Inferior parietal cortex (tissue), 1 donor: ENCODE data around the gene PAK4.
"Not testable (repeated sequence)": the region's sequence is repeated elsewhere in the genome, so short reads cannot be mapped to it uniquely, and the experiment has no call there.

Source experiments
- DNase-seq: peaks from one replicate; pipeline ENCODE4 v3.0.0-alpha.2; 2016; ENCODE audit errors: extremely low spot score

PAK4 gene

GRCh38 chr19:39100500-39101166, 25.0 kb upstream of the PAK4 start:
- DNase-seq = no peak

GRCh38 chr19:39103151-39103550, 22.4 kb upstream of the PAK4 start:
- DNase-seq = no peak

- DNase-seq = no peak
Observed at GRCh38 chr19:39104186-39104596, 21.4 kb upstream of the PAK4 start.

- no peak for DNase-seq
Observed at GRCh38 chr19:39106194-39106593, 19.4 kb upstream of the PAK4 start.

GRCh38 chr19:39109641-39110040, 15.9 kb upstream of the PAK4 start:
- no peak for DNase-seq

- DNase-seq = peak; percentile 75
Observed at GRCh38 chr19:39110263-39110967, 15.2 kb upstream of the PAK4 start.

GRCh38 chr19:39111593-39112199, 13.9 kb upstream of the PAK4 start:
- DNase-seq = no peak

- DNase-seq = no peak
Observed at GRCh38 chr19:39112338-39112890, 13.2 kb upstream of the PAK4 start.

GRCh38 chr19:39113199-39113598, 12.4 kb upstream of the PAK4 start:
- no peak for DNase-seq

- DNase-seq = no peak
Observed at GRCh38 chr19:39115105-39115847, 10.3 kb upstream of the PAK4 start.

- DNase-seq = not testable (repeated sequence)
Observed at GRCh38 chr19:39117023-39117422, 8.6 kb upstream of the PAK4 start.

GRCh38 chr19:39119830-39120229, 5.8 kb upstream of the PAK4 start:
- DNase-seq = no peak

GRCh38 chr19:39122934-39123731, 2.5 kb upstream of the PAK4 start:
- no peak for DNase-seq

GRCh38 chr19:39124136-39124764, 1.3 kb upstream of the PAK4 start:
- no peak for DNase-seq

- no peak for DNase-seq
Observed at GRCh38 chr19:39125199-39125553, 410 bp upstream of the PAK4 start.

- DNase-seq = no peak
Observed at GRCh38 chr19:39126312-39127187, 964 bp downstream of the PAK4 start.

- DNase-seq = no peak
Observed at GRCh38 chr19:39127812-39128515, 2.4 kb downstream of the PAK4 start.

GRCh38 chr19:39128516-39129079, 3.0 kb downstream of the PAK4 start:
- DNase-seq = no peak

GRCh38 chr19:39129116-39129515, 3.5 kb downstream of the PAK4 start:
- no peak for DNase-seq
